CD14-positive monocyte (primary cell): ENCODE data around the gene PRDM5. TPM values are rescaled to one million over a fixed set of nuclear protein-coding genes. Genes with fewer than 3 reads are reported as not detected.

ENCODE experiments used
- DNase-seq, 3 donors: peaks; one replicate each; pipeline ENCODE4 v3.0.0-alpha.2; 2011 to 2022
- H2AFZ ChIP-seq: 2 replicates; pipeline ENCODE4 v1.6.0; 2012; ENCODE audit warnings: mild to moderate bottlenecking, low read depth, low read length, inconsistent platforms; ENCODE audit not compliant: insufficient read depth, poor library complexity, severe bottlenecking
- H3K27ac ChIP-seq, 2 donors: 1 replicate in 1 of 2; 2 replicates in 1 of 2; pipeline ENCODE4 v1.5.1; 2012 to 2013; ENCODE audit warnings: low read length in 2 of 2, control low read depth in 1 of 2, inconsistent platforms in 1 of 2, low read depth in 1 of 2, mild to moderate bottlenecking in 1 of 2
- H3K27me3 ChIP-seq, 2 donors: one replicate each; pipeline versions ENCODE4 v1.6.0 to v1.6.1; 2011 to 2013; ENCODE audit warnings: low read length in 2 of 2; ENCODE audit not compliant: control insufficient read depth in 2 of 2, insufficient read depth in 2 of 2
- H3K36me3 ChIP-seq, 2 donors: replicated peaks in 1 of 2; 1 replicate in 1 of 2; 2 replicates in 1 of 2; pipeline versions ENCODE4 v1.5.1 to v1.6.1; 2012 to 2013; ENCODE audit warnings: low read length in 2 of 2, control low read depth in 1 of 2, inconsistent platforms in 1 of 2, mild to moderate bottlenecking in 1 of 2; ENCODE audit not compliant: insufficient read depth in 2 of 2, control insufficient read depth in 1 of 2
- H3K4me1 ChIP-seq, 2 donors: 1 replicate in 1 of 2; 2 replicates in 1 of 2; pipeline versions ENCODE4 v1.5.1 to v1.6.1; 2012 to 2013; ENCODE audit warnings: low read length in 2 of 2, control low read depth in 1 of 2, inconsistent platforms in 1 of 2, mild to moderate bottlenecking in 1 of 2, moderate library complexity in 1 of 2; ENCODE audit not compliant: insufficient read depth in 2 of 2, control insufficient read depth in 1 of 2
- H3K4me2 ChIP-seq: replicated peaks from 2 replicates; pipeline ENCODE3; 2012; ENCODE audit warnings: low read length, moderate library complexity, mild to moderate bottlenecking; ENCODE audit not compliant: poor library complexity, severe bottlenecking; ENCODE audit errors: extremely low read depth
- H3K4me3 ChIP-seq, 3 experiments: fragments of 200-600 bp in 1 of 3; sonication (generic) in 1 of 3; replicated peaks in 1 of 3; 1 replicate in 2 of 3; 2 replicates in 1 of 3; pipeline ENCODE4 v1.5.1; 2011 to 2013; ENCODE audit warnings: low read length in 3 of 3, mild to moderate bottlenecking in 3 of 3, control low read depth in 2 of 3, low read depth in 2 of 3, inconsistent platforms in 1 of 3, moderate library complexity in 1 of 3
- H3K79me2 ChIP-seq: 2 replicates; pipeline ENCODE4 v1.6.0; 2012; ENCODE audit warnings: mild to moderate bottlenecking, control low read depth, inconsistent platforms, low read length, moderate library complexity; ENCODE audit not compliant: insufficient read depth
- H3K9ac ChIP-seq: 2 replicates; pipeline ENCODE4 v1.6.0; 2017; ENCODE audit warnings: low read length, mild to moderate bottlenecking; ENCODE audit not compliant: insufficient read depth, poor library complexity, severe bottlenecking
- H3K9me3 ChIP-seq, 2 donors: replicated peaks in 1 of 2; 1 replicate in 1 of 2; 2 replicates in 1 of 2; pipeline versions ENCODE4 v1.5.1 to v1.6.1; 2012 to 2013; ENCODE audit warnings: low read length in 2 of 2, control low read depth in 1 of 2; ENCODE audit not compliant: control insufficient read depth in 1 of 2, insufficient read depth in 1 of 2
- H4K20me1 ChIP-seq: 2 replicates; pipeline ENCODE4 v1.6.0; 2012; ENCODE audit warnings: mild to moderate bottlenecking, low read length, control low read depth, moderate library complexity; ENCODE audit not compliant: insufficient read depth
- H3K27ac Mint-ChIP-seq, 7 donors: one replicate each; pipeline ENCODE4 v1.8.0; 2020; ENCODE audit warnings: mild to moderate bottlenecking in 7 of 7, mixed read lengths in 7 of 7, moderate library complexity in 6 of 7, inconsistent platforms in 2 of 7
- H3K27me3 Mint-ChIP-seq, 3 donors: one replicate each; pipeline ENCODE4 v1.8.0; 2021 to 2022; ENCODE audit warnings: low read depth in 3 of 3, mild to moderate bottlenecking in 3 of 3, mixed read lengths in 3 of 3, moderate library complexity in 3 of 3, inconsistent platforms in 1 of 3
- H3K36me3 Mint-ChIP-seq, 2 donors: one replicate each; pipeline ENCODE4 v1.8.0; 2020; ENCODE audit warnings: mixed read lengths in 2 of 2, inconsistent platforms in 1 of 2, mild to moderate bottlenecking in 1 of 2
- H3K4me1 Mint-ChIP-seq: one replicate; pipeline ENCODE4 v1.8.0; 2020; ENCODE audit warnings: mild to moderate bottlenecking, mixed read lengths
- H3K4me3 Mint-ChIP-seq, 2 donors: one replicate each; pipeline ENCODE4 v1.8.0; 2020; ENCODE audit warnings: mild to moderate bottlenecking in 2 of 2, mixed read lengths in 2 of 2, moderate library complexity in 1 of 2
- H3K9me3 Mint-ChIP-seq, 7 donors: one replicate each; pipeline ENCODE4 v1.8.0; 2020 to 2022; ENCODE audit warnings: mixed read lengths in 7 of 7, mild to moderate bottlenecking in 6 of 7, moderate library complexity in 6 of 7, inconsistent platforms in 2 of 7
- WGBS: methylation state at CpG from one replicate; pipeline ENCODE4 v1.1.5; 2013; ENCODE audit warnings: missing lambda C conversion rate; ENCODE audit not compliant: insufficient coverage; 5-methylcytosine and 5-hydroxymethylcytosine counted together
- intact Hi-C, 2 donors: fragments of 100-400 bp; cut with micrococcal nuclease; formaldehyde crosslinking; loops; one replicate each; pipeline versions ENCODE4 v1.15.0 to v1.15.1; 2023
- polyA minus RNA-seq: library from RNA; depleted of rRNA, polyadenylated mRNA; stranded (reverse); fragments of >200 nt; gene quantifications from 2 replicates; pipeline ENCODE4 v1.2.3, GENCODE V29; 2012
- polyA plus RNA-seq, 3 donors: library from polyadenylated mRNA; depleted of rRNA in 1 of 3; unstranded in 2 of 3; stranded (reverse) in 1 of 3; fragments of 300-500 nt in 2 of 3; fragments of >200 nt in 1 of 3; fragmentation: Illumina TruSeq in 2 of 3; gene quantifications; 1 replicate in 2 of 3; 2 replicates in 1 of 3; pipeline ENCODE4 v1.2.3, GENCODE V29; 2012 to 2021
- total RNA-seq, 12 experiments: library from RNA in 1 of 12; stranded (reverse) in 1 of 12; fragments of 120-200 nt in 1 of 12; gene quantifications; one replicate each; pipeline ENCODE4 v1.2.4 and lab custom pipeline; 2013 to 2026; ENCODE audit warnings: mixed read lengths in 6 of 12, inconsistent platforms in 1 of 12
- TF ChIP-seq, protein P1 (sequence below): fragments of 200-600 bp; IDR thresholded peaks from one replicate; pipeline ENCODE4 v1.8.0; 2022; ENCODE audit warnings: antibody characterized with exemption, mild to moderate bottlenecking

PRDM5 gene
- 0.39 TPM for total RNA-seq (2013)
- polyA plus RNA-seq (under 1 TPM; 0.12 to 0.25 (median 0.17) TPM), polyA minus RNA-seq (0.83 and 1.3 TPM in 2 replicates), total RNA-seq (lab: John Stamatoyannopoulos, UW) (0 to 5.0 (median 0.58) reads per million in 11 experiments)

DNA sequence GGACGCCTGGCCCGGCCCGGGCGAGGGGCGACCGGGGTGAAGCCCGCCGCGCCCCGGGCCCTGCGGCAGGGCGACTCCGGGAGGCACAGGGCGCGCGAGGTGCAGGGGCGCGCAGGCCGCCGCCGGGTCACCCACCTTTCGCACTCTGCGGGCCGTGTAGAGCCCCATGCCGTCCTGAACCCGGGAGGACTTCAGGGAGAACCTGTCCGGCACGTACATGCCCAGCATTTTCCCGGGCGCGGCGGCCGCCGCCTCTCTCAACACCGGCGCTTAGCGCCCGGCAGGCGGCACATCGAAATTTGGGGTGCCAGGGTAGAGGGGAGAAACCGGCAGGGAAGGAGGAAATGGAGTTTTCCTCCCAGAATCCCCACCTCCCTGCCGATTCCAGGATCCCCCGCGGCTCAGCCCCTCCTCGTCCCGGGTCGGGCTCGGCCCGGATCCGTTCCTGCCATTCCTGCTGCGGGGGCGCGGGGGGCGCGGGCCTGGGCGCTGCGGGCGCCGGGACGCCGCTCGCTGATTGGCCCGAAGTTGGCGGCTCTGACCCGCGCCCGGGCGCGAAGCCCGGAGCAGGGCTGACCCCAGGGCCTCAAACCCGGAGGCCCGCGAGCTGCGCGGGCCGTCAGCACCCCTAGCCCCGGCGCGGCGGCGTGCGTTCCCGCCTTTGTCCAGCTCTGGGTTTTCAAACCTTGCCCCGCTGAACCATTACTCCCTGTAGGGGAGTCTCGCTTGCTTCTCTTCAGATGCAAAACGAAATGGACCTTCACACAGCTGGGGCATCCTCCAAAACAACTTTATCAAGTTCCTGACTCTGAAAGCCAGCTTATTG, at the start of gene PRDM5:
PRDM5 (minus strand) TSS at position 346 of the 826 bp plus-strand sequence; CDS start at position 228, 118 bp downstream.
- intact Hi-C loops: no loop called here
- H3K4me1 ChIP-seq: peaks cover 4 to 18% of the 10 kb centered on the region in 2 donors
- H2AFZ ChIP-seq: peak within 1 kb of the TSS; percentile 94
- Mint-ChIP-seq H3K9me3 (peaks cover 0 to 12% (median 1%) of the 10 kb centered on the region in 7 donors), H3K27ac (no peak within 1 kb of the TSS), H3K4me3 (peak within 1 kb of the TSS; percentile 94 to 98), H3K36me3 (no peaks in the 10 kb centered on the region), H3K27me3 (peaks cover 29 to 56% (median 49%) of the 10 kb centered on the region in 3 donors), H3K4me1 (peaks cover 15% of the 10 kb centered on the region)
- H3K36me3 ChIP-seq: no peaks in the 10 kb centered on the region
- peak within 1 kb of the TSS; percentile 58 for H3K9ac ChIP-seq
- peak in 1 of 3 donors; percentile 4 for DNase-seq
- H3K4me3 ChIP-seq: peak within 1 kb of the TSS; percentile 41 to 89 (median 49)
- peaks cover 5 to 34% of the 10 kb centered on the region in 2 donors for H3K27me3 ChIP-seq
- H3K9me3 ChIP-seq: no peaks in the 10 kb centered on the region
- peak within 1 kb of the TSS in 1 of 2 donors; percentile 8 for H3K27ac ChIP-seq
- peak within 1 kb of the TSS; percentile 93 for H3K4me2 ChIP-seq
- no peaks in the 10 kb centered on the region for H4K20me1 ChIP-seq
- TF ChIP-seq, protein P1, sequence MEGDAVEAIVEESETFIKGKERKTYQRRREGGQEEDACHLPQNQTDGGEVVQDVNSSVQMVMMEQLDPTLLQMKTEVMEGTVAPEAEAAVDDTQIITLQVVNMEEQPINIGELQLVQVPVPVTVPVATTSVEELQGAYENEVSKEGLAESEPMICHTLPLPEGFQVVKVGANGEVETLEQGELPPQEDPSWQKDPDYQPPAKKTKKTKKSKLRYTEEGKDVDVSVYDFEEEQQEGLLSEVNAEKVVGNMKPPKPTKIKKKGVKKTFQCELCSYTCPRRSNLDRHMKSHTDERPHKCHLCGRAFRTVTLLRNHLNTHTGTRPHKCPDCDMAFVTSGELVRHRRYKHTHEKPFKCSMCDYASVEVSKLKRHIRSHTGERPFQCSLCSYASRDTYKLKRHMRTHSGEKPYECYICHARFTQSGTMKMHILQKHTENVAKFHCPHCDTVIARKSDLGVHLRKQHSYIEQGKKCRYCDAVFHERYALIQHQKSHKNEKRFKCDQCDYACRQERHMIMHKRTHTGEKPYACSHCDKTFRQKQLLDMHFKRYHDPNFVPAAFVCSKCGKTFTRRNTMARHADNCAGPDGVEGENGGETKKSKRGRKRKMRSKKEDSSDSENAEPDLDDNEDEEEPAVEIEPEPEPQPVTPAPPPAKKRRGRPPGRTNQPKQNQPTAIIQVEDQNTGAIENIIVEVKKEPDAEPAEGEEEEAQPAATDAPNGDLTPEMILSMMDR: no peak
- under 1% methylated on average over 68 of the region's 86 CpGs for WGBS
- H3K79me2 ChIP-seq: no peaks in the 10 kb centered on the region

DNA sequence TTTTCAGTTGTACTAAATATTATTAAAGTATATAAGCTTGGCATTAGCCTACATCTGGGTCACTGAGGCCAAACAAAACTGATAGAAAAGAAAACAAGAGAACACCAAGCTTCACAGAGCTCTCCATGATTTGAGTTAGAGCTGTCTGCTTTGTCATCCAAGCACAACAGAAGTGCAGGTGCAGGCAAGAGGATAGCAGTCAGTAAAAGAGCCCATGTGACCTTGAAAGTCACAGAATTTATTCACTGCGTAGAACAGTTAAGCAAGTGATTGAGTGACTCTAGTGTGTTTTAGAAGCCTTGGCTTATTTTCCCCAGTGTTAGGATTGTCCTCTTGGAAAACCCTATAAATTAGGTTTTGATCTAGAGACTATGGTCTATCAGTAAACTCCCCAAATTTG, 49.4 kb upstream of the PRDM5 start:
- intact Hi-C loops: no loop called here

More for the DNA sequence above, 49.4 kb upstream of the PRDM5 start:
- Histone ChIP-seq H3K9ac (no peak overlapping the region), H3K36me3 (no peaks in the 10 kb centered on the region), H2AFZ (no peak overlapping the region), H3K4me3 (no peak overlapping the region), H3K9me3 (no peaks in the 10 kb centered on the region), H3K4me1 (no peaks in the 10 kb centered on the region), H3K79me2 (no peaks in the 10 kb centered on the region), H4K20me1 (no peaks in the 10 kb centered on the region), H3K27ac (no peak overlapping the region), H3K27me3 (no peaks in the 10 kb centered on the region), H3K4me2 (no peak overlapping the region)
- Mint-ChIP-seq H3K9me3 (peaks cover 0 to 3% (median 0%) of the 10 kb centered on the region in 7 donors), H3K36me3 (no peaks in the 10 kb centered on the region), H3K4me3 (no peak overlapping the region), H3K27ac (no peak overlapping the region), H3K27me3 (peaks cover 0 to 2% (median 1%) of the 10 kb centered on the region in 3 donors), H3K4me1 (no peaks in the 10 kb centered on the region)
- TF ChIP-seq, protein P1: no peak
- no peak for DNase-seq
- 80% methylated on average over 1 of the region's 1 CpG for WGBS
